NT2/D1 (cell line): ENCODE measurements around the gene GP9.

Experiments used
- SUZ12 ChIP-seq: IDR thresholded peaks from 2 replicates; pipeline ENCODE4 v1.6.1; 2011; ENCODE audit not compliant: insufficient read length, insufficient read depth; ENCODE audit errors: extremely low read depth
- YY1 ChIP-seq: IDR thresholded peaks from 2 replicates; pipeline ENCODE4 v1.6.1; 2011; ENCODE audit not compliant: insufficient read length, insufficient read depth
- ZNF274 ChIP-seq: IDR thresholded peaks from 2 replicates; pipeline ENCODE4 v1.6.1; 2011; ENCODE audit warnings: mild to moderate bottlenecking, low read depth, low read length

GRCh38 chr3:129056451-129057173 is 4.0 kb upstream of the GP9 start:
- no peak for TF ChIP-seq SUZ12
- TF ChIP-seq YY1, result no peak
- no peak for TF ChIP-seq ZNF274
